HG02571 (cell line): ENCODE measurements around the gene SLC43A1.

Experiments
- ATAC-seq: cut with Tn5 transposase; IDR thresholded peaks from one replicate; pipeline ENCODE4 v1.9.1; 2021; ENCODE audit warnings: mild to moderate bottlenecking, moderate library complexity; ENCODE audit not compliant: unreplicated experiment

The SLC43A1 gene

DNA sequence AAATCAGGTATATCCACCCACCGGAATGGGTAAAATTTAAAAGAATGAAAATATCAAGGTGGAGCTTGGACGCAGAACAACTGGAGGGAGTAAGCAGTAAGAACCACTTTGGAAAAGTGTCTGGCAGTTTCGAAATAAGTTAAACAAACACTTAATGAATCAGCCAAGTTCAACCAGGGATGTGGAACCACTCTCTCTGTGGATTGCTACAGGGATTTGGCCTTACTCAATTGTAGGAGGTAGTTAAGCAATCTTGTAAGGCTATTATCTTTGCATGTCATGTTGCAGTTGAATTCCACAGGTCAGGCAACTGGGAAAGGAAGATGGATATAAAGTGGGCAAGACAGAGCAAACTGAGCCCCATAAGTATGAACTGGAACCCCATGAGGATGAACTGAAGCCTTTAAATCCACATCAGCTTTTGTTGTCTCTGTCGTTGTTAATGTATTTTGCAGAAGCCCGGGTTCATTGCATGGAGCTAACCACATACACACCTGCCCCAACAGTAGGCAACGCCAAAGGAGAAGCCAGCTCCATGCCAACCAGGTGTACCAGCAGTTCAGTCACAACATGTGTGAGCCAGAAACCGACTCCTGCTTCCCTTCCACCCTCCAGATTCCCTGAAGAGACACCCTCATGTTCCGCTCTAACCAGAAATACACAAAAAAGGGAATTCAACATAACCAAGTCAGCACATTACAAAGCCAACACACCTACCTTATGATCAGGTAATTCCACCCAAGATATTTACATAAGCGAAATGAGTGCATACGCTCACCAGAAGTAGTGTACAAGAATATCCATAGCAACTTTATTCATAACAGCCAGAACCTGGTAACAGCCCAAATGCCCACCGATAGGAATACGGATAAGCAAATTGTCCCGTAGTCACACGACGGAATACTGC lies 80.6 kb downstream of the SLC43A1 start:
- ATAC-seq = no peak
